Heart left ventricle (tissue), 16 donors: ENCODE measurements around the gene PIAS2. TPM values are rescaled to one million over a fixed set of nuclear protein-coding genes. Genes with fewer than 3 reads are reported as not detected.

ENCODE experiments used
- ATAC-seq, 4 donors: fragments of 200-7000 bp; cut with Tn5 transposase; one replicate each; pipeline ENCODE4 v1.9.1; 2020 to 2022; ENCODE audit warnings: moderate library complexity in 4 of 4, mild to moderate bottlenecking in 3 of 4, moderate number of reproducible peaks in 1 of 4
- DNase-seq, 5 donors: peaks; one replicate each; pipeline ENCODE4 v3.0.0-alpha.2; 2020
- H3K27ac ChIP-seq, 12 donors: fragments of 200-600 bp; sonication (generic) in 4 of 12; one replicate each; pipeline versions ENCODE4 v1.5.0 to v1.8.0; 2016 to 2022; ENCODE audit warnings: mild to moderate bottlenecking in 2 of 12
- H3K27me3 ChIP-seq, 9 donors: fragments of 200-600 bp; sonication (generic) in 2 of 9; one replicate each; pipeline versions ENCODE4 v1.5.1 to v1.8.0; 2016 to 2022; ENCODE audit warnings: mild to moderate bottlenecking in 3 of 9
- H3K36me3 ChIP-seq, 9 donors: fragments of 200-600 bp; sonication (generic) in 2 of 9; one replicate each; pipeline versions ENCODE4 v1.5.0 to v1.8.0; 2018 to 2022; ENCODE audit warnings: mild to moderate bottlenecking in 2 of 9
- H3K4me1 ChIP-seq, 12 donors: fragments of 200-600 bp; sonication (generic) in 4 of 12; one replicate each; pipeline versions ENCODE4 v1.5.0 to v1.8.0; 2016 to 2022; ENCODE audit warnings: mild to moderate bottlenecking in 3 of 12
- H3K4me3 ChIP-seq, 12 donors: fragments of 200-600 bp; sonication (generic) in 4 of 12; one replicate each; pipeline versions ENCODE4 v1.5.0 to v1.8.0; 2017 to 2022; ENCODE audit warnings: mild to moderate bottlenecking in 9 of 12, moderate library complexity in 4 of 12
- H3K9me3 ChIP-seq, 12 donors: fragments of 200-600 bp; sonication (generic) in 4 of 12; one replicate each; pipeline versions ENCODE4 v1.5.0 to v1.8.0; 2016 to 2022; ENCODE audit warnings: mild to moderate bottlenecking in 1 of 12
- CTCF ChIP-seq, 12 donors: fragments of 200-600 bp; sonication (generic) in 4 of 12; IDR thresholded peaks; one replicate each; pipeline versions ENCODE4 v1.5.0 to v1.8.0; 2018 to 2022; ENCODE audit warnings: antibody characterized with exemption in 12 of 12, mild to moderate bottlenecking in 5 of 12
- POLR2A ChIP-seq, 2 donors: fragments of 450-650 bp; IDR thresholded peaks; one replicate each; pipeline ENCODE4 v1.6.1; 2017; ENCODE audit warnings: antibody characterized with exemption in 2 of 2, mild to moderate bottlenecking in 2 of 2, moderate library complexity in 2 of 2
- WGBS, 4 donors: extraction: QIAGEN DNeasy Blood & Tissue Kit in 2 of 4; methylation state at CpG; one replicate each; pipeline versions ENCODE4 v1.1.5 to v1.1.7; 2013 to 2018; 5-methylcytosine and 5-hydroxymethylcytosine counted together
- intact Hi-C, 10 donors: fragments of 100-400 bp; cut with DNase I; formaldehyde crosslinking; loops; one replicate each; pipeline versions ENCODE4 v1.11.1 to v1.14.2; 2022
- polyA plus RNA-seq, 2 donors: library from polyadenylated mRNA; stranded (reverse); fragments of 200-250 nt; gene quantifications; one replicate each; pipeline ENCODE4 v1.2.3, GENCODE V29; 2013
- total RNA-seq, 9 donors: library from RNA; depleted of rRNA in 2 of 9; stranded (reverse); fragments of >200 nt in 2 of 9; fragmentation: NEBNext Ultra II Directional in 3 of 9; extraction: Animal tissue kit (Norgen Biotek cat#: 25700) in 3 of 9; gene quantifications; one replicate each; pipeline versions ENCODE4 v1.1.0 to v1.2.4, GENCODE V29; 2016 to 2023
- donor health status: ischemic (EF 13 %, LVEDD 7.1; RV severe dilation, severe dysfunction).
- donor health status: healthy with polysubstance abuse.
- donor health status: DM: no; HTN: yes; CAD: no.
- donor health status: DM: no; HTN: no; CAD: no.
- donor health status: ischemic (EF 25% LVEDD 6.9; RV normal size, moderate dysfunction).
- donor health status: ischemic (EF 25% LVEDD 5.7; RV mildly dilated, moderate dysfunction).
- donor health status: healthy.
- donor health status: DM: yes; HTN: yes; CAD: no.
- donor health status: ischemic (EF 35%, LVEDD 5.7; RV mildly dilated, moderate dysfunction).
- donor health status: nonischemic (EF 11% LVEDD 7.7; RV severe dilation, severe dysfunction).
- donor health status: DM: yes; HTN: yes; CAD: no.
- donor health status: PGD.
- donor health status: ischemic (EF 29% LVEDD 5.4; RV normal size, mild dysfunction).
- donor health status: nonischemic (EF 23%, LVEDD 6.1; RV moderate dilation, normal function).

Gene PIAS2
- total and polyA plus RNA-seq, 11 donors: 5.4 to 40.7 (median 30.9) TPM

DNA sequence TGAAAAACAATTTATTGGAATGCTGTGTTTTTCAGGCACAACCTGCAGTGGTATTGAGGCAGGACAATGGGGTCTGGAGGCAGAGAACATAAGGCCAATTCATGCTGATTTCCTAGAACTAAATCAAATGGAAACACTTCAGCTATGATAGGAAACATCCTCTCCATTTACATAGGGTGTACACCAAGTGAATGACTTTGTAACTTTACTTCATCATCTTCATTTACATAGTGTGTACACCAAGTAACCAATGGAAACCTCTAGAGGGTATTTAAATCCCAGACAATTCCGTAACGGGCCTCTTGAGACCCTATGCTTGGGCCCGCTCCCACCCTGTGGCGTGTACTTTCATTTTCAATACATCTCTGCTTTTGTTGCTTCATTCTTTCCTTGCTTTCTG lies 128.2 kb downstream of the PIAS2 start:
- Histone ChIP-seq H3K9me3 (peaks cover 0 to 14% (median 0%) of the 10 kb centered on the region in 12 donors), H3K36me3 (peaks cover 0 to under 1% (median 0%) of the 10 kb centered on the region in 9 donors), H3K27me3 (no peaks in the 10 kb centered on the region), H3K4me3 (no peak overlapping the region), H3K4me1 (no peaks in the 10 kb centered on the region), H3K27ac (no peak overlapping the region)
- intact Hi-C loops: no loop called here
- no peak for TF ChIP-seq POLR2A (IDR thresholded peaks at IDR 0.05)
- no peak for TF ChIP-seq CTCF (IDR thresholded peaks at IDR 0.05)
- no peak for ATAC-seq
- 76 to 93% (median 90%) methylated on average over 4 of the region's 4 CpGs for WGBS, 4 donors
- no peak for DNase-seq

DNA sequence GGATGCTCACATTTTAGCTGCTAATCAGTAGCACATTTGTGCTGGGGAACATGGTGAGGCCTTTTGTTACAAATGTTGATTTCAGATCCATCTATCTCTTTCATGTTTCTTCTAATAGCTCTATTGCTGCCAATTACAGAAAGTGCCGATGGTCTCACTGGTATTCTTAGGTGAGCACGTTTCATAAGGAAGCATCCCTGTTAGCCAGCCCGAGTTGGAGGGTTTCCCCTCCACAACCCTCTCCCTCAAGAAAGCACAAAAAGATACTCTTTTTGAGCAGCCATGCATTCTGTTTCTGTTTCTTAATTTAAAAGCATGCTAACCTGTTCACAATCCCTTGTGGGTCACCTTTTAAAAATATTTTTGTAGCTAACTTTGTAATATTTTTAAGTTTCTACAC lies 129.6 kb downstream of the PIAS2 start:
- intact Hi-C loops: no loop called here
- Histone ChIP-seq H3K4me3 (no peak overlapping the region), H3K9me3 (peaks cover 0 to 20% (median 0%) of the 10 kb centered on the region in 12 donors), H3K27ac (no peak overlapping the region), H3K4me1 (no peaks in the 10 kb centered on the region), H3K36me3 (peaks cover 0 to 3% (median 0%) of the 10 kb centered on the region in 9 donors), H3K27me3 (no peaks in the 10 kb centered on the region)
- WGBS, 4 donors: 82 to 87% (median 85%) methylated on average over 3 of the region's 3 CpGs
- TF ChIP-seq CTCF (IDR thresholded peaks at IDR 0.05): no peak
- no peak for TF ChIP-seq POLR2A (IDR thresholded peaks at IDR 0.05)
- no peak for ATAC-seq
- no peak for DNase-seq

DNA sequence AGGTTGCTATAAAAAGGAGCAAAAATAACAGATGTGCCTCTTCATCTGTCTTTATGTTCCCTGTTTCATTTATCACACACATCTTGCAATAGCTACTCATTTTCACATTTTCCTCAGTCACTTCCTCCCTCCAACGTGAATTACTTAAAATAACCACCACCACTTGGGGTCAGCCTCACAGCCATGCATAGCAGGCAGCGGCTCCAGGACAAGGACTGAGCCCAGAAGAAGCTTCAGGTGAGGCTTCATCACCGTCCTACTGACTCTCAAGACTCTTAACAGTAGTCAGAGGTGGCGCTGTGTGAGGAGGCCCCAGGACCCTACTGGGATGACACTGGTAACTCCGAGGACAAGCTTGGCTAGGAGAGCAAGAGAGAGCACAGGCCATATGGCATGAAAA lies 144.9 kb downstream of the PIAS2 start:
- intact Hi-C loops: loop anchor here in 1 of 10 donors (10.0 kb wide), 1 partner anchor 702 kb away; no protein-coding TSS in a partner anchor
- DNase-seq (no peak), ATAC-seq (no peak)
- Histone ChIP-seq H3K4me3 (no peak overlapping the region), H3K27ac (no peak overlapping the region), H3K27me3 (no peaks in the 10 kb centered on the region), H3K36me3 (no peaks in the 10 kb centered on the region), H3K9me3 (no peaks in the 10 kb centered on the region), H3K4me1 (peaks cover 0 to 19% (median 9%) of the 10 kb centered on the region in 12 donors)
- peak in 1 of 12 donors; percentile 3 for TF ChIP-seq CTCF (IDR thresholded peaks at IDR 0.05)
- TF ChIP-seq POLR2A (IDR thresholded peaks at IDR 0.05): no peak
- 55 to 67% (median 59%) methylated on average over 5 of the region's 5 CpGs for WGBS, 4 donors

DNA sequence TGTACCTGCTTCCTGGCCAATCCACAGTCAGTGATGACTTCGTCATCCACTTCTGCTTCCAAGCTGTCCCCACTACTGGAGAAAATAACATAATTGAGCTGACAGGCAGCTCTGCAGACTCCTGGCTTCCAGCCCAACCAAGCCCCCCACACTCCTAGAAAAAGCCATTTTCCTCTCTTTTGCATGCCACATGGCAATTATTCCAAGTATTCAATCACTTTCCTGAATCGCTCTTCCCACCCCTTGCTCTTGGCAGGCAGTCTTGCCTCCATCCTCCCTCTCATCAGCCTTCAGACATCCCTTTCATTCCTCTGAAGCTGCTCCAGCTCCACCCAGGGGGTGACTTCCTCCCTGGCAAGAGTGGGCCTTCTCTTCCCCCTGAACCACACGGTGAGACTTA lies 146.2 kb downstream of the PIAS2 start:
- no peak for ATAC-seq
- TF ChIP-seq CTCF (IDR thresholded peaks at IDR 0.05): no peak
- TF ChIP-seq POLR2A (IDR thresholded peaks at IDR 0.05): no peak

More for the DNA sequence above, 146.2 kb downstream of the PIAS2 start:
- no peak for DNase-seq
- Histone ChIP-seq H3K4me1 (peaks cover 0 to 19% (median 9%) of the 10 kb centered on the region in 12 donors), H3K9me3 (no peaks in the 10 kb centered on the region), H3K27me3 (no peaks in the 10 kb centered on the region), H3K27ac (no peak overlapping the region), H3K36me3 (no peaks in the 10 kb centered on the region), H3K4me3 (no peak overlapping the region)
- intact Hi-C loops: loop anchor here in 1 of 10 donors (10.0 kb wide), 1 partner anchor 704 kb away; no protein-coding TSS in a partner anchor
- WGBS, 4 donors: 42 to 56% (median 47%) methylated on average over 3 of the region's 3 CpGs
